Activated naive CD8-positive, alpha-beta T cell treated with anti-CD3 and anti-CD28 coated beads, Interleukin-2, amount 10 ng/mL, durations not matched to agents 7 days and 5 days (primary cell): ENCODE measurements around the gene ELOA2. TPM values are rescaled to one million over a fixed set of nuclear protein-coding genes. Genes with fewer than 3 reads are reported as not detected.
"Not testable (repeated sequence)": the region's sequence is repeated elsewhere in the genome, so short reads cannot be mapped to it uniquely, and the experiment has no call there.

ENCODE experiments used
- ATAC-seq: fragments of 150-1000 bp; cut with Tn5 transposase; one replicate; pipeline ENCODE4 v1.10.0; 2021; ENCODE audit warnings: low read depth, moderate library complexity
- POLR2A ChIA-PET: fragments of 350-600 bp; sonication (Branson Sonifier 250); formaldehyde crosslinking; loops from one replicate; lab custom pipeline; 2021; ENCODE audit warnings: antibody characterized with exemption; lab: Charles Lee
- DNase-seq: peaks from one replicate; pipeline ENCODE4 v3.0.0; 2021
- H3K27ac Mint-ChIP-seq: one replicate; pipeline ENCODE4 v1.8.0; 2022; ENCODE audit warnings: mild to moderate bottlenecking, mixed read lengths
- H3K27me3 Mint-ChIP-seq: one replicate; pipeline ENCODE4 v1.8.0; 2022; ENCODE audit warnings: mild to moderate bottlenecking, moderate library complexity, mixed read lengths
- H3K36me3 Mint-ChIP-seq: one replicate; pipeline ENCODE4 v1.8.0; 2021; ENCODE audit warnings: mild to moderate bottlenecking, mixed read lengths
- H3K4me1 Mint-ChIP-seq: one replicate; pipeline ENCODE4 v1.8.0; 2021; ENCODE audit warnings: mixed read lengths
- H3K4me3 Mint-ChIP-seq: one replicate; pipeline ENCODE4 v1.8.0; 2022; ENCODE audit warnings: mild to moderate bottlenecking, moderate library complexity, mixed read lengths
- H3K9me3 Mint-ChIP-seq: one replicate; pipeline ENCODE4 v1.8.0; 2021; ENCODE audit warnings: mixed read lengths
- total RNA-seq, 2 experiments: library from RNA; stranded (reverse); gene quantifications; one replicate each; pipeline ENCODE4 v1.2.3, GENCODE V29; 2021

ELOA2 gene
- total RNA-seq, result not detected

DNA sequence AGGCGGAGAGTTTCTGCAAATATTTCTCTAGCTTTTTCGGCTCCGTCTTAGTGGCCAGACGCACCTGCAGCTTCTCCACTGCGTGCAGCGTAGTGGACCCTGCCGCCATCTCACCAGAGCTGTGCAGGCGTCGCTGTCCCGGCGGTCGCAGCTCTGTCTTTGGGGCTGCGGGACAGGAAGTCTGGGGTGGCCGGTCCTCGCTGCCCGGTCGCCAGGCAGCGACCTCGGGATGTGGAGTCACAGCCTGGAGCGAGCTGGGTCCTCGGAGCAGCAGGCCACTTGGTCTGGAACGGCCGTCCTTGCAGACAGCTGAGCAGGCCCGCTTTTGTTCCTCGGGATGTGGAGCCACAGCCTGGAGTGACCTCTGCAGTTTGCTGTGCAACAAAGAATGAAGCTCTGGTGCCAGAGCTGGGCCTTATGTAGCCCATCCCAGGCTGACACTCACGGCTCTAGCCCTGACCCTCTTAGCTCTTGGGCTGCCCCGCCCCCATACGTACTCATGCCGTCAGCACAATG is at the start of gene ELOA2:
ELOA2 (minus strand) TSS at position 466 of the 516 bp plus-strand sequence; CDS start at position 109, 357 bp downstream.
- Mint-ChIP-seq H3K27me3 (peaks cover 7% of the 10 kb centered on the region), H3K9me3 (no peaks in the 10 kb centered on the region), H3K4me1 (no peaks in the 10 kb centered on the region), H3K4me3 (no peak within 1 kb of the TSS), H3K27ac (no peak within 1 kb of the TSS), H3K36me3 (no peaks in the 10 kb centered on the region)
- DNase-seq, result no peak
- ATAC-seq, result no peak
- POLR2A ChIA-PET, result no interaction called here

- no peak for DNase-seq
- Mint-ChIP-seq H3K9me3 (no peaks in the 10 kb centered on the region), H3K4me3 (no peak overlapping the region), H3K27me3 (no peaks in the 10 kb centered on the region), H3K36me3 (no peaks in the 10 kb centered on the region), H3K27ac (no peak overlapping the region), H3K4me1 (no peaks in the 10 kb centered on the region)
- no peak for ATAC-seq
- POLR2A ChIA-PET, result no interaction called here
Measured at GRCh38 chr18:47081578-47081977, 46.2 kb upstream of the ELOA2 start.

DNA sequence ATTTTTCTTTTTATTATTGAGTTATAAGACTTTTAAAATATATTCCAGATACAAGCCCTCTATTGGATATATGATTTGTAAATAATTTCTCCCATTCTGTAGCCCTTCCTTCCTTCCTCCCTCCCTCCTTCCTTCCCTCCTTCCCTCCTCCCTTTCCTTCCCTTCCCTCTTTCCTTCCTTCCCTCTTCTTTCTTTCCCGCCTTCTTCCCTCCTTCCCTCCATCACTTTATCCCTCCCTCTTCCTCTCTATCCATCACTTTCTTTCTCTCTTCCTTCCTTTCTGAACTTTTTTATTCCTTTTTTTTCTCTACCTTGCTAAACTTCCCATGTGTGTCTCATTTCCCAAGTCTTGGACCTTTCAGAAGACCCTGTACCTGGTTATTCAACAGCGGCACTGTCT is 45.5 kb upstream of the ELOA2 start:
- Mint-ChIP-seq H3K36me3 (no peaks in the 10 kb centered on the region), H3K4me3 (no peak overlapping the region), H3K27ac (no peak overlapping the region), H3K9me3 (no peaks in the 10 kb centered on the region), H3K4me1 (no peaks in the 10 kb centered on the region), H3K27me3 (no peaks in the 10 kb centered on the region)
- ATAC-seq (no peak), DNase-seq (no peak)
- POLR2A ChIA-PET, result no interaction called here

DNA sequence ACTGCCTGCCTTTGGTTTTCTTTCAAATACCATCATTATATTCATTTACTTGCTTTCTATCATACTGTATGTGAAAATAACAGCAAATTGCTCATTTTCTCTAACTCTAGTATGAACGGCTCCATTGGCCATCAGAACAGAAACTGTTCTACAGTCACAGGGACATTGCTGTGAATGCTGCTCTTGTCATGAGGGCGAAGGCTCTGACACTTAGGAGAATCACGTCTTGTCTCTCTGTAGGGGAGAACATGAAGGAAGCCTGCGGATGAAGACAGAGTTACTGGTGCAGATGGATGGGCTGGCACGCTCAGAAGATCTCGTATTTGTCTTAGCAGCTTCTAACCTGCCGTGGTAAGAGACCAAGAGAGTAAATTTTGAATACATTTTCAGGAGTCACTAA is 41.7 kb upstream of the ELOA2 start:
- H3K27ac Mint-ChIP-seq, result no peak overlapping the region
- H3K36me3 Mint-ChIP-seq, result no peaks in the 10 kb centered on the region
- DNase-seq (no peak), ATAC-seq (no peak)
- H3K27me3 Mint-ChIP-seq, result no peaks in the 10 kb centered on the region
- no peak overlapping the region for H3K4me3 Mint-ChIP-seq
- H3K4me1 Mint-ChIP-seq, result peaks cover 6% of the 10 kb centered on the region
- POLR2A ChIA-PET, result no interaction called here
- H3K9me3 Mint-ChIP-seq, result no peaks in the 10 kb centered on the region

DNA sequence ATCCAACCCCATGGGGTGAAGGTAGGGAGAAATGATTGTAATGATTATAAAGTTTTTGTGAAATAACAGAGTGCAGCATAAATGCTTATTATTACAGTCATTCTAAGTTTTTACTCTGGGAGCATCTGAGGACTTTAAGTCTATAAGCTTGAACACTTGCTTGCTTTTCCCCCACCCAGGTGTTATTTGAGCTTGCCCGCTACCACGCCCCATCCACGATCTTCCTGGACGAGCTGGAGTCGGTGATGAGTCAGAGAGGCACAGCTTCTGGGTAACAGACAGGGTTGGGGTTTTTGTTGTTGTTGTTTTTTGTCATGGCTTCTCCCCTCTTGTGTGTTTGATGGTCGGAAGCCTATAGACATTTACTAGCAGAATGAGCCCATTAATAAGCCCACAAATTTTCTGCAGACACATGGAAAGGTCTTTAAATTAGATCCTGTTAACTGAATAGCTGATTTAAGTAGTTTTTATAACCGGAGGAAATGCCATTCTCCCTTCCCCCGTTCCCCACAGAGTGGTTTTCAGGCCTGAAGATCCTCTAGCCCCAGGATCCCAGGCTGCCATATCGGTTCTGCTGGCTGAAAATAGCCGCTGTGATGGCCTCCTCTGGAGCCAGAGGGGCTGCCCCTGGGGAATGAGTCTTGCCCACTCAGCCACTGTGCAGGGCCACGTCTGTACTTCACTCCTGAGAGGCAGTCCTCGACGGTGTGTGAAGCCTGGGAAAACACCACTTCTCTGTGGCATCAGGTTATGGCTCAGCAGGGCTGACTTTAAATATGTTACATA is 39.9 kb upstream of the ELOA2 start:
- POLR2A ChIA-PET, result no interaction called here

DNA sequence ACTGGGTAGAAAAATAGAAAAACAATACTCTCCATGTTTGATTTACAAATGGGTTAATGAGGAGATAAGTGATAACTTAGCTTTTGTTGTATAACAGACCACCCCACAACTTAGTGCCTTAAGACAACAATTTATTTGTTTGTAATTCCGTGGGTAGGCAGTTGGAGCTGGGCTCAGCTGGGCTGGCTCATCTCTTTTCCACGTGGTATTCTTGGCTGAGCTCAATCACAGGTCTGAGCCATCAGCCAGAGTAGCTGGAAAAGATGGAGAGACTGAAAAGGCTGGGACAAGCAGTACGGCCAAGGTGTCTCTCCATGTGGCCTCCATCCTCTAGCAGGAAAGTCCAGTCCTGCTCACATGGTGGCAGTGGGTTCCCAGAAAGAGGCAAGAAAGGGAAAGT is 32.2 kb upstream of the ELOA2 start:
- DNase-seq (no peak), ATAC-seq (no peak)
- POLR2A ChIA-PET, result no interaction called here
- Mint-ChIP-seq H3K9me3 (no peaks in the 10 kb centered on the region), H3K27me3 (peaks cover 2% of the 10 kb centered on the region), H3K27ac (no peak overlapping the region), H3K36me3 (no peaks in the 10 kb centered on the region), H3K4me3 (no peak overlapping the region), H3K4me1 (no peaks in the 10 kb centered on the region)

More for the DNA sequence above, 39.9 kb upstream of the ELOA2 start:
- no peak overlapping the region for H3K27ac Mint-ChIP-seq
- no peaks in the 10 kb centered on the region for H3K9me3 Mint-ChIP-seq
- no peaks in the 10 kb centered on the region for H3K27me3 Mint-ChIP-seq
- H3K4me1 Mint-ChIP-seq, result peaks cover 6% of the 10 kb centered on the region
- no peaks in the 10 kb centered on the region for H3K36me3 Mint-ChIP-seq
- DNase-seq (no peak), ATAC-seq (no peak)
- no peak overlapping the region for H3K4me3 Mint-ChIP-seq

DNA sequence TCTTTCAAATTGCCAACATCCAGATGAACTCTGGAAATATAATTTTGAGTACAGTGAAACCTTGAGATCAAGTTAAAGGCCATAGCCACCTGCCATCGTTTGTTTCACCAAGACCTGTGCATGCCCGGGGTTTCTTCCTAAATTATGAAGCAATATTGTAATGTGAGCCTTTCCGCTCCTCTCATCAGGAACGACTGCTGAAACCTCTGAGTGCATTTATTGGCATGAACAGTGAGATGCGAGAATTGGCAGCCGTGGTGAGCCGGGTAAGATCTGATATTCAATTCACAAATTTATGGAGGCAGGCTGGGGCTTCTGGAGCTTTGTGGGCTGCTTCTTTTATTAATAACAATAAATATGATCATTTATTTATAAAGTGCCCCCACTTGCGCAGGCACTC is 27.7 kb upstream of the ELOA2 start:
- Mint-ChIP-seq H3K4me3 (no peak overlapping the region), H3K27ac (no peak overlapping the region), H3K4me1 (no peaks in the 10 kb centered on the region), H3K9me3 (no peaks in the 10 kb centered on the region), H3K36me3 (no peaks in the 10 kb centered on the region), H3K27me3 (peaks cover 2% of the 10 kb centered on the region)
- POLR2A ChIA-PET, result no interaction called here
- ATAC-seq (no peak), DNase-seq (no peak)

GRCh38 chr18:47062471-47062870 is 27.1 kb upstream of the ELOA2 start:
- Mint-ChIP-seq H3K27me3 (peaks cover 2% of the 10 kb centered on the region), H3K27ac (no peak overlapping the region), H3K9me3 (no peaks in the 10 kb centered on the region), H3K36me3 (no peaks in the 10 kb centered on the region), H3K4me3 (no peak overlapping the region), H3K4me1 (no peaks in the 10 kb centered on the region)
- POLR2A ChIA-PET, result no interaction called here
- DNase-seq (no peak), ATAC-seq (no peak)

DNA sequence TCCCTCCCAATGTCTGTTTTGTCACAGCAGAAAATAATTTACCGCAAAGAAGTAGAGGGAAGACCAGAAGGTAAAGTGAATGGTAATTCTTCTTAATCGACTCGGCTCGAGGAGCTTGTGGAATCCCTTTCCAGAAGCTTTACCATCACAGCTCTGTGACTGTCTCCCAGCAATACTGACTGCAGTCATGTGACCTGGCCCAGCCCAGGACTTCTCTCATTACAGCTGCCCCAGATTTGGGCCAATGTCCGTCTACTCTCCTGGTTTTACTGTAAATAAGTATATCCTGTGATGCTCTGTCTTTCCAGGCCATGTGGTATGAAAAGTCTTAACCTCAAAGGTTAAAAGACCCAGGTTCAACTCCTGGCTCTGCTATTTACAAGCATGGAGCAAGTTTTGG is 18.9 kb upstream of the ELOA2 start:
- Mint-ChIP-seq H3K4me1 (no peaks in the 10 kb centered on the region), H3K27ac (no peak overlapping the region), H3K27me3 (peaks cover 10% of the 10 kb centered on the region), H3K36me3 (no peaks in the 10 kb centered on the region), H3K9me3 (no peaks in the 10 kb centered on the region), H3K4me3 (no peak overlapping the region)
- ATAC-seq, result no peak
- no peak for DNase-seq
- POLR2A ChIA-PET, result no interaction called here

DNA sequence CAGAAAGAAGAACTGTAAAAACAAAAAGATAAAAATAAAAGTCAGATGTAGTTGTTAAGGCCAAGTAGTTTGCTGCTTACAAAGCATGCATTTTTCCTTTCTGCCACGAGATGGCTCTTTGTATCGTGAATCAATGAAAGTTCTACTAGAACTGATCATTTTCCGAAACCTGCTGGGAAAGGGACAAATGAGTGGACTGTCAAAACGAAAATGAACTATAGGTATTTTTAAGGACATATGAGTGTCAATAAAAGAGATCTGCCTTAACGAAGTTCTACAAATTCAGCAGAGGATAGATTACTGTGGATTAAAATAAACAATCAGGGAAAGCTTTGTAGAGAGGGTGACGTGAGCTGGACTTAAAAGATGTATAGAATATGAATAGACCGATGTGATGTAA is 15.0 kb upstream of the ELOA2 start:
- Mint-ChIP-seq H3K4me1 (no peaks in the 10 kb centered on the region), H3K27ac (no peak overlapping the region), H3K9me3 (no peaks in the 10 kb centered on the region), H3K27me3 (peaks cover 13% of the 10 kb centered on the region), H3K36me3 (no peaks in the 10 kb centered on the region), H3K4me3 (no peak overlapping the region)
- no peak for DNase-seq
- no peak for ATAC-seq
- POLR2A ChIA-PET, result no interaction called here

DNA sequence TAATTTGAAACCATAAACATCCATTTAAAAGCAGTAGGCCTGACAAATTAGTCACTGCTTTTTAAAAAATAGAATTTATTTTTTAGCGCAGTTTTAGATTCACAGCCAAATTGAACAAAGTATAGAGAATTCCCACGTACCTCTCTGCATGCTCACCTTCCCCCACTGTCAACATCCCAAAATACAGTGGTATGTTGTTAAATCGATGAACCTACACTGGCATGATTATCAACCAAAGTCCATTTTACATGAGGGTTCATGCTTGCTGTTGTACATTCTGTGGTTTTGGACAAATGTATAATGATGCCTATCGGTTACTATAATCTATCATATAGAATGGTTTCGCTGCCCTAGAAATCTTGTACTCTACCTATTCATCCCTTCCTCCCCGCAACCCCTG is 5.6 kb upstream of the ELOA2 start:
- no peak overlapping the region for H3K27ac Mint-ChIP-seq
- POLR2A ChIA-PET, result no interaction called here
- H3K36me3 Mint-ChIP-seq, result no peaks in the 10 kb centered on the region
- H3K27me3 Mint-ChIP-seq, result peaks cover 13% of the 10 kb centered on the region
- DNase-seq (no peak), ATAC-seq (no peak)
- H3K4me3 Mint-ChIP-seq, result no peak overlapping the region
- no peaks in the 10 kb centered on the region for H3K4me1 Mint-ChIP-seq
- H3K9me3 Mint-ChIP-seq, result no peaks in the 10 kb centered on the region

GRCh38 chr18:47036927-47037578 is 1.6 kb upstream of the ELOA2 start:
- ATAC-seq, result no peak
- Mint-ChIP-seq H3K27ac (no peak overlapping the region), H3K9me3 (no peaks in the 10 kb centered on the region), H3K4me3 (no peak overlapping the region), H3K36me3 (no peaks in the 10 kb centered on the region), H3K4me1 (no peaks in the 10 kb centered on the region), H3K27me3 (peaks cover 13% of the 10 kb centered on the region)
- DNase-seq, result no peak
- POLR2A ChIA-PET, result no interaction called here

- DNase-seq, result no peak
- no peaks in the 10 kb centered on the region for H3K36me3 Mint-ChIP-seq
- no peak overlapping the region for H3K27ac Mint-ChIP-seq
- no peak overlapping the region for H3K4me3 Mint-ChIP-seq
- H3K4me1 Mint-ChIP-seq, result no peaks in the 10 kb centered on the region
- POLR2A ChIA-PET, result no interaction called here
- peaks cover 12% of the 10 kb centered on the region for H3K27me3 Mint-ChIP-seq
- ATAC-seq, result no peak
- H3K9me3 Mint-ChIP-seq, result no peaks in the 10 kb centered on the region
Measured at GRCh38 chr18:47036298-47036874, 965 bp upstream of the ELOA2 start.

DNA sequence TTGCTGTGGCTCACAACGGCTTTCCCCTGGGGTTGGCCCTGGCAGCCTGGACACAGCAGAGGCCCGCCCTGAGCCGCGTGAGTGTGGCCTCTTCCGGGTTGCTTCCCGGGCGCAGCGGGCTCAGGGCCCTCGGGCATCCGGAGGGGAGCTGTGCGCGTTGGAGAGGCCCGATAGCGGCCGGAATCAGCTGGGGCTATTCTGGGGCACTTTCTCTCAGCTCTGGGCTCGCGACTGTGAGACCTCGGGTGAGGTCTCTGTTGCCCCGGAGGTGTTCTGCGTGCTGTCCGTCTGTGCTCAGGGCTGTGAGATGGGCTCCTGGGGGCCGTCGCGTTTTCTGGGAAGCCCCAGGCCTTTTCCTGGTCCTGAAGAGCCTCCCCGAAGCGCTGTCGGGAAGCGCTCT is 830 bp downstream of the ELOA2 start:
- ATAC-seq, H3K4me3 Mint-ChIP-seq, DNase-seq, POLR2A ChIA-PET, H3K27me3 Mint-ChIP-seq, H3K27ac Mint-ChIP-seq, H3K9me3 Mint-ChIP-seq, H3K4me1 Mint-ChIP-seq, H3K36me3 Mint-ChIP-seq: not testable (repeated sequence)
